Lower lobe of right lung (tissue), 2 donors: ENCODE results near the gene CSRP1. TPM values are rescaled to one million over a fixed set of nuclear protein-coding genes. Genes with fewer than 3 reads are reported as not detected.

Experiments used
- ATAC-seq, 2 donors: fragments of 200-7000 bp; cut with Tn5 transposase; one replicate each; pipeline ENCODE4 v1.9.1; 2020 to 2022; ENCODE audit warnings: mild to moderate bottlenecking in 2 of 2, moderate library complexity in 2 of 2
- DNase-seq: peaks from one replicate; pipeline ENCODE4 v3.0.0-alpha.2; 2020
- H3K27ac ChIP-seq: fragments of 200-600 bp; one replicate; pipeline ENCODE4 v1.8.0; 2022
- H3K27me3 ChIP-seq: fragments of 200-600 bp; one replicate; pipeline ENCODE4 v1.8.0; 2022; ENCODE audit warnings: low read depth
- H3K36me3 ChIP-seq: fragments of 200-600 bp; one replicate; pipeline ENCODE4 v1.8.0; 2022; ENCODE audit warnings: mild to moderate bottlenecking
- H3K4me1 ChIP-seq: fragments of 200-600 bp; one replicate; pipeline ENCODE4 v1.8.0; 2022
- H3K4me3 ChIP-seq: fragments of 200-600 bp; one replicate; pipeline ENCODE4 v1.8.0; 2022; ENCODE audit warnings: mild to moderate bottlenecking
- H3K9me3 ChIP-seq: fragments of 200-600 bp; one replicate; pipeline ENCODE4 v1.8.0; 2022
- intact Hi-C: fragments of 100-400 bp; cut with DNase I; formaldehyde crosslinking; loops from one replicate; pipeline ENCODE4 v1.11.0; 2022
- total RNA-seq: library from RNA; stranded (reverse); fragmentation: NEBNext Ultra II Directional; extraction: Animal tissue kit (Norgen Biotek cat#: 25700); gene quantifications from one replicate; pipeline ENCODE4 v1.2.1, GENCODE V29; 2021
- TF ChIP-seq, protein P1 (sequence below): fragments of 200-600 bp; IDR thresholded peaks from one replicate; pipeline ENCODE4 v1.8.0; 2022; ENCODE audit warnings: antibody characterized with exemption, mild to moderate bottlenecking
- donor health status: DM: no; HTN: yes; CAD: no; lungs with severe emphysema.

Gene CSRP1
- total RNA-seq, 1 donor from 2014 or later = 185 TPM

DNA sequence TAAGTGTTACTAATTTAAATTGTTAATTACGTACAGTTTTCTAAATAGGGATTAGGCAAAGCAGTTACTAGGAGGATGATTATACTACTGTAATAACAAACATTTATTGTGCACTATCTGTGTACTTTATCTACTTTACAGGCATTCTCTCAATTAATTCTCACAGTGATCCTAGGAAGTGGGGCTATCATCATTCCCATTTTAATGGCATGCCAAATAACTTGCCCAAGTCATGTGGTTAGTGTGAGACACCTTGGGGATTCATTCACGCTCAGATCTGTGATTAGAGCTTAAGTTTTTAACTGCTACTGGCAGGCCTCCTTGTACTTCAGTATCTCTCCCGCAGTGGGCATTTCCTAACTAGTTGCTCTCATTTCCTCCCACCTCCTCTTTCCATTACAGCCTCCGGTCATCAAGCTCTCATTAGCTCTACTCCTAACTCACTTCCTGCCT lies 49.4 kb downstream of the CSRP1 start:
- DNase-seq (no peak), ATAC-seq (no peak)
- intact Hi-C loops = no loop called here
- no peak overlapping the region for H3K4me3 ChIP-seq
- no peaks in the 10 kb centered on the region for H3K36me3 ChIP-seq
- H3K9me3 ChIP-seq = no peaks in the 10 kb centered on the region
- peaks cover 53% of the 10 kb centered on the region for H3K4me1 ChIP-seq
- H3K27me3 ChIP-seq = no peaks in the 10 kb centered on the region
- TF ChIP-seq, protein P1, sequence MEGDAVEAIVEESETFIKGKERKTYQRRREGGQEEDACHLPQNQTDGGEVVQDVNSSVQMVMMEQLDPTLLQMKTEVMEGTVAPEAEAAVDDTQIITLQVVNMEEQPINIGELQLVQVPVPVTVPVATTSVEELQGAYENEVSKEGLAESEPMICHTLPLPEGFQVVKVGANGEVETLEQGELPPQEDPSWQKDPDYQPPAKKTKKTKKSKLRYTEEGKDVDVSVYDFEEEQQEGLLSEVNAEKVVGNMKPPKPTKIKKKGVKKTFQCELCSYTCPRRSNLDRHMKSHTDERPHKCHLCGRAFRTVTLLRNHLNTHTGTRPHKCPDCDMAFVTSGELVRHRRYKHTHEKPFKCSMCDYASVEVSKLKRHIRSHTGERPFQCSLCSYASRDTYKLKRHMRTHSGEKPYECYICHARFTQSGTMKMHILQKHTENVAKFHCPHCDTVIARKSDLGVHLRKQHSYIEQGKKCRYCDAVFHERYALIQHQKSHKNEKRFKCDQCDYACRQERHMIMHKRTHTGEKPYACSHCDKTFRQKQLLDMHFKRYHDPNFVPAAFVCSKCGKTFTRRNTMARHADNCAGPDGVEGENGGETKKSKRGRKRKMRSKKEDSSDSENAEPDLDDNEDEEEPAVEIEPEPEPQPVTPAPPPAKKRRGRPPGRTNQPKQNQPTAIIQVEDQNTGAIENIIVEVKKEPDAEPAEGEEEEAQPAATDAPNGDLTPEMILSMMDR = no peak
- H3K27ac ChIP-seq = peak overlapping the region; percentile 71

DNA sequence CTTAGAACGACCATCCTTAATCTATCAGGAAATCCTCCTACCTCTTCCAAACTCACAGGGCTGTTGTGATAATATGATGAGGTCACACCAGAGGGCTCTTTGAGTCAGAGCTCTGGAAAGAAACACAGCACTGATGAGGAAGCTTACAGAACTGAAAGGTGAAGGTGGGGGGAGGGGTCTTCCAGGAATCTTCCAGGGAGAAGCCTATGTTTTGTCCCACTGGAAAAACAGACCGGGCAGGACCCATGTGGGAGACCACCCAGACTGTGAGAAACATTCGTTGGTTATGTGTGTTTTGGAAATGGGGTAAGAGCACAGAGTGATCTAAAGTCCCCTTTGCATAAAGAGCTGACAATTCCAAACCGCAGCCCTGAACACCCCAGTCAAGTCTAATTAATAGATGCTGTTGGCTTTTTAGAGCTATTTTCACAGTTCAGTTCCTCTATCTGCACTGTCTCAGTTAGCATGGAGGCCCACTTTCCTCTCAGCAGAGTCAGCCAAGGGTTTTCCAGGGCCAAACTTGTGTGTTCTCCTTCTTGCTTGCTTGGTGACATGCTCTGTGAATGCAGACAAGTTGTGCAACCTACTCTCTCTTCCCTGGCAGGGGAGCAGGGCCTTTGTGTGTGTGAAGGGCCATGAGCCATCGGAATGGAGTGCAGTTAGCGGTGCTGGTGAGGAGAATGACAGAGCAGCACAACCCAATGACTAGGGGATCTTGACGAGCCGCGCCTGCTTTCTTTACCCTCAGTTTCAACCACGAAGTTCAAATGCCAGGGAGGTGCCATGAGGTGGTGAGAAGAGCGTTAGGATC lies 50.2 kb downstream of the CSRP1 start:
- intact Hi-C loops = no loop called here
- Histone ChIP-seq H3K27ac (peak overlapping the region; percentile 71), H3K36me3 (no peaks in the 10 kb centered on the region), H3K4me3 (no peak overlapping the region), H3K4me1 (peaks cover 45% of the 10 kb centered on the region), H3K9me3 (no peaks in the 10 kb centered on the region), H3K27me3 (no peaks in the 10 kb centered on the region)
- ATAC-seq (peak; percentile 66 to 78), DNase-seq (peak; percentile 70)
- TF ChIP-seq, protein P1 = no peak

DNA sequence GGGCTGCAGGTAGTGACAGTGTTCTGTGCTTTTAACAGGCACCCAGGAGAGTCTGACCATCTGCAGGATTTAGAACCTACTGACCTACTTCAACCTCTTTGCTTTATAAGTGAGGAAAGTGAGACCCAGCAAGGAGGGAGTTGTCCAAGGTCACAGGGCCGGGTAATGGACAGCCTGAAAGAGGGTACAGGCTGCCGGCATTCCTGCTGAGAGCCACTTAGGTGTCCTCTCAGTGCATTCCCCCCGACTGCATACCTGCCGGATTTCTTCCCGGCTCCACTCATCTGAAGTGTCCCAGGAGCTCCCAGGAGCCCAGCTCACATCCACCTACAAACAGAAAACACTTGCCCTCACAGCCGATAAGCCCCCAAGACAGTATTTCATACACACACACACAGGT lies 51.8 kb downstream of the CSRP1 start:
- no peak overlapping the region for H3K4me3 ChIP-seq
- no peaks in the 10 kb centered on the region for H3K27me3 ChIP-seq
- peak; percentile 81 for DNase-seq
- peaks cover 42% of the 10 kb centered on the region for H3K4me1 ChIP-seq
- ATAC-seq = peak; percentile 78 to 79
- intact Hi-C loops = no loop called here
- H3K9me3 ChIP-seq = no peaks in the 10 kb centered on the region
- H3K27ac ChIP-seq = peak overlapping the region; percentile 71
- no peaks in the 10 kb centered on the region for H3K36me3 ChIP-seq
- TF ChIP-seq, protein P1 = no peak

DNA sequence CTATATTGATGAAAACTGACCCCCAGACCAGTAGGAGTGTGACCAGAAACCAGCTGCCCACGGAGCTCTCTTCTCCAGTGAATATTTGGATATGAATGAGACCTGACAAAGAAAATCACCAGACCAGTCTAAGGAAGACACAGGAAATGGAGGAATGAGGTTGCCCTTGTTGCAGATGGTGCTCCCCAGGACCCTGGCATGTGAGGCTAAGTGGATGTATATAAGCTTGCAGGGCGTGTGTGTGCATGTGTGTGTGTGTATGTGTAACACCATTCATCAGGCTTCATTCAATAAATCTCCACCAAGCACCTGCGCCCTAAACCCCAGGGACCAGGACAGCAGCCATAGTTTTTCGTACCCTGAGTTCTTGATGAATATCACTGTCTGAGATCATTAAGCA lies 52.3 kb downstream of the CSRP1 start:
- intact Hi-C loops = no loop called here
- H3K36me3 ChIP-seq = no peaks in the 10 kb centered on the region
- H3K9me3 ChIP-seq = no peaks in the 10 kb centered on the region
- TF ChIP-seq, protein P1 = no peak
- ATAC-seq (no peak), DNase-seq (no peak)
- peak overlapping the region; percentile 38 for H3K27ac ChIP-seq
- H3K4me1 ChIP-seq = peaks cover 44% of the 10 kb centered on the region
- no peak overlapping the region for H3K4me3 ChIP-seq
- H3K27me3 ChIP-seq = no peaks in the 10 kb centered on the region

DNA sequence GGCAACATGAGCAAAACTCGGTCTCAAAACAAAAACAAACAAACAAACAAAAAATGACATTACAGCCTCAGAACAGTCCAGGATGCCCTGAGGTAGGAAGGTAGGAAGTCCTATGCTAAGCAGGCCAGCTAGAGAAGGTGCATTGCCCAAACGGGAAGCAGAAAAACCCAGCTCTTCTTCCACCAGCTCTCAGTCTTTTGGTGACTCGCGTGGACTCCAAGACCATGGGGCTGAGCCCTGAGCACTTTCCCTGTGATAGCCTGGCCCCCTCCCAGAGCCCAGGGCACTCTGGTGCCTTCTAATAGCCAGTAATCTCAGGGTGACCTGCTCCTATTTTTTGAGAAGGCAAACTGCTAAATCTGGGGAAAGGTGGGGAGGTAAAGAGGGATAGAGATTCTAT lies 54.1 kb downstream of the CSRP1 start:
- Histone ChIP-seq H3K4me1 (peaks cover 60% of the 10 kb centered on the region), H3K36me3 (no peaks in the 10 kb centered on the region), H3K9me3 (no peaks in the 10 kb centered on the region), H3K27me3 (no peaks in the 10 kb centered on the region), H3K27ac (no peak overlapping the region), H3K4me3 (no peak overlapping the region)
- ATAC-seq (no peak), DNase-seq (no peak)
- intact Hi-C loops = no loop called here
- TF ChIP-seq, protein P1 = no peak
